ENCODE data around the gene SEMA3E. TPM values are rescaled to one million over a fixed set of nuclear protein-coding genes. Genes with fewer than 3 reads are reported as not detected.

Gene SEMA3E
- total and polyA plus RNA-seq, 4 donors, result 1.0 to 23.5 (median 3.1) TPM

DNA sequence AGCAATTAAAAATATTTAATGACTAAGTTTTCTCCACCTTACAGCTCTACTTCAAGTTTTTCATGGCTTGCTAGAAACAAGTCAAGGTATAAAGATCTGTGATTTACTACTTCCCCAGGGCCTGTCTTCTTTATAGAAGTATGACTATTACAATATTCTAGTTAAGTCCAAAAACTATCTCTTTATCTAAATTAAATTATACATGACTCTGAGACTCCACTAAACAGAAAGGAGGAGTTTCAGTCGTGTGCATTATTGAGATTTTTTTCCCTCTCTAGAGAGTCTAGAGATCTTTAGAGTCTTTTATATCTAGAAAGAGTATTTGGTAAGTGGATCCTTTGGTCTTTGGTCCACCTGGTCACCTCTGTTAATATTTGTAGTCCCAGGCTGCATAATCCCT lies 100.7 kb downstream of the SEMA3E start:
- no peaks in the 10 kb centered on the region for H3K36me3 ChIP-seq (ENCODE audit: control insufficient read depth in 4 of 4, insufficient read depth in 4 of 4, low read length in 4 of 4)
- H3K9ac ChIP-seq (ENCODE audit: insufficient read depth in 1 of 2, low read length in 2 of 2), result no peak overlapping the region
- H3K9me3 ChIP-seq (ENCODE audit: control insufficient read depth in 4 of 4, insufficient read depth in 3 of 4, low read length in 3 of 4), result no peaks in the 10 kb centered on the region
- H3K4me1 ChIP-seq (ENCODE audit: control insufficient read depth in 5 of 5, insufficient read depth in 5 of 5, low read length in 5 of 5), result peaks cover 0 to 8% (median 0%) of the 10 kb centered on the region in 5 donors
- 59 to 68% methylated on average over 1 of the region's 1 CpG for WGBS, 2 donors
- H3K4me3 ChIP-seq, result no peak overlapping the region
- TF ChIP-seq, protein P1, sequence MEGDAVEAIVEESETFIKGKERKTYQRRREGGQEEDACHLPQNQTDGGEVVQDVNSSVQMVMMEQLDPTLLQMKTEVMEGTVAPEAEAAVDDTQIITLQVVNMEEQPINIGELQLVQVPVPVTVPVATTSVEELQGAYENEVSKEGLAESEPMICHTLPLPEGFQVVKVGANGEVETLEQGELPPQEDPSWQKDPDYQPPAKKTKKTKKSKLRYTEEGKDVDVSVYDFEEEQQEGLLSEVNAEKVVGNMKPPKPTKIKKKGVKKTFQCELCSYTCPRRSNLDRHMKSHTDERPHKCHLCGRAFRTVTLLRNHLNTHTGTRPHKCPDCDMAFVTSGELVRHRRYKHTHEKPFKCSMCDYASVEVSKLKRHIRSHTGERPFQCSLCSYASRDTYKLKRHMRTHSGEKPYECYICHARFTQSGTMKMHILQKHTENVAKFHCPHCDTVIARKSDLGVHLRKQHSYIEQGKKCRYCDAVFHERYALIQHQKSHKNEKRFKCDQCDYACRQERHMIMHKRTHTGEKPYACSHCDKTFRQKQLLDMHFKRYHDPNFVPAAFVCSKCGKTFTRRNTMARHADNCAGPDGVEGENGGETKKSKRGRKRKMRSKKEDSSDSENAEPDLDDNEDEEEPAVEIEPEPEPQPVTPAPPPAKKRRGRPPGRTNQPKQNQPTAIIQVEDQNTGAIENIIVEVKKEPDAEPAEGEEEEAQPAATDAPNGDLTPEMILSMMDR (IDR thresholded peaks at IDR 0.05; ENCODE audit: control extremely low read depth, extremely low read depth), result no peak
- no peaks in the 10 kb centered on the region for H3K27me3 ChIP-seq (ENCODE audit: control insufficient read depth in 3 of 3, insufficient read depth in 3 of 3, low read length in 2 of 3)
- no peak for ATAC-seq (ENCODE audit: insufficient read depth, low FRiP score)
- H3K27ac ChIP-seq (ENCODE audit: low read depth in 1 of 2, low read length in 1 of 2), result no peak overlapping the region
- DNase-seq, result no peak

DNA sequence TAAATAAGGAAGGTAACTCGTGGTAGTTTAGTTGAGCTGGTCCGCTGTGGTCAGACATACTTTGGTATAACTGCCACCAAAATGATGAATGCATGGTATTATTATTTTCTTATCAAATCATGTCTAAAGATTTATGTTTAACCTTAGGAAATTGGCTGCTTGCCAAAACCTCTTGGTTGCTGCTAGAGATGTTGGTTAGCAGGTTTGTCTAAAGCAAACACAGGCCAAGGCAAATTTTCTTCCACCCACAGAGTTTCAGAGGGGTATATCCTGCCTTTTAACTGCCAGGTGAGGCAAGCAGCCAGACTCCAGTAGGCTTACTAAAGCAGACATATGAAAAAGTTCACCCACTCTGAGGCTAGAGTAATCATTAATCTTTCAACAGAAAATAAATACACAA lies 101.4 kb downstream of the SEMA3E start:
- Histone ChIP-seq H3K27ac (ENCODE audit: low read depth in 1 of 2, low read length in 1 of 2) (no peak overlapping the region), H3K9ac (ENCODE audit: insufficient read depth in 1 of 2, low read length in 2 of 2) (no peak overlapping the region), H3K4me1 (ENCODE audit: control insufficient read depth in 5 of 5, insufficient read depth in 5 of 5, low read length in 5 of 5) (peaks cover 0 to 8% (median 0%) of the 10 kb centered on the region in 5 donors), H3K4me3 (no peak overlapping the region), H3K9me3 (ENCODE audit: control insufficient read depth in 4 of 4, insufficient read depth in 3 of 4, low read length in 3 of 4) (no peaks in the 10 kb centered on the region), H3K27me3 (ENCODE audit: control insufficient read depth in 3 of 3, insufficient read depth in 3 of 3, low read length in 2 of 3) (no peaks in the 10 kb centered on the region), H3K36me3 (ENCODE audit: control insufficient read depth in 4 of 4, insufficient read depth in 4 of 4, low read length in 4 of 4) (no peaks in the 10 kb centered on the region)
- no peak for ATAC-seq (ENCODE audit: insufficient read depth, low FRiP score)
- WGBS, 2 donors, result 19 to 24% methylated on average over 2 of the region's 2 CpGs
- DNase-seq, result peak; percentile 47 to 86 (median 68)
- TF ChIP-seq, protein P1 (IDR thresholded peaks at IDR 0.05; ENCODE audit: control extremely low read depth, extremely low read depth), result no peak

DNA sequence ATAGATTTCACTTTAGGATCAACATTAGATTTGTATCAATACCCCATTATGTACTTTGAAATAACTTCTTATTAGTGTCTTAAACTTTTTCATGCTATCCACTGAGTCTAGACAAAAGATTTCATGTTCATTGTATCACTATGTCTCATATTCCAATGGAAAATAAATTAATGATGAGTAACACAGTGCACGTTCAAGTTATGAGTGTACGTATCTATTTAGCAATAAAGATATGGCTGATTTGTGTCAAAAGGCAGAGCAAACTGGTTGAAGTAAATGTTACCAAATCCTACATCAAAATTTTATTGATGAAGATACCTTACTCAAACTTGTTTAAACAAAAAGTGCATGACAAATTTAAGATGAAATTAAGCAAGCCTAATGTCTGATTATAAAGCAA lies 102.4 kb downstream of the SEMA3E start:
- no peak overlapping the region for H3K4me3 ChIP-seq
- ATAC-seq (ENCODE audit: insufficient read depth, low FRiP score) (no peak), DNase-seq (no peak)
- no peak overlapping the region for H3K9ac ChIP-seq (ENCODE audit: insufficient read depth in 1 of 2, low read length in 2 of 2)
- peaks cover 0 to 8% (median 0%) of the 10 kb centered on the region in 5 donors for H3K4me1 ChIP-seq (ENCODE audit: control insufficient read depth in 5 of 5, insufficient read depth in 5 of 5, low read length in 5 of 5)
- 62 to 89% methylated on average over 2 of the region's 2 CpGs for WGBS, 2 donors
- H3K36me3 ChIP-seq (ENCODE audit: control insufficient read depth in 4 of 4, insufficient read depth in 4 of 4, low read length in 4 of 4), result no peaks in the 10 kb centered on the region
- TF ChIP-seq, protein P1 (IDR thresholded peaks at IDR 0.05; ENCODE audit: control extremely low read depth, extremely low read depth), result no peak
- H3K27me3 ChIP-seq (ENCODE audit: control insufficient read depth in 3 of 3, insufficient read depth in 3 of 3, low read length in 2 of 3), result no peaks in the 10 kb centered on the region
- no peak overlapping the region for H3K27ac ChIP-seq (ENCODE audit: low read depth in 1 of 2, low read length in 1 of 2)
- no peaks in the 10 kb centered on the region for H3K9me3 ChIP-seq (ENCODE audit: control insufficient read depth in 4 of 4, insufficient read depth in 3 of 4, low read length in 3 of 4)

Data from lung (tissue), 12 donors.